Measurements from ENCODE around the gene SSBP3. TPM values are rescaled to one million over a fixed set of nuclear protein-coding genes. Genes with fewer than 3 reads are reported as not detected.

The SSBP3 gene
- total RNA-seq, 1 experiment from 2014 or later, result 37.5 TPM

GRCh38 chr1:54276617-54277450 lies 129.4 kb downstream of the SSBP3 start:
- Histone ChIP-seq H3K4me2 (ENCODE audit: low read length) (no peak overlapping the region), H3K4me3 (replicated peaks in 1 of 2; ENCODE audit: low read depth in 1 of 2, low read length in 2 of 2) (no peak overlapping the region), H4K20me1 (ENCODE audit: insufficient read depth) (no peaks in the 10 kb centered on the region), H3K27ac (ENCODE audit: low read depth, low read length) (no peak overlapping the region), H3K9ac (ENCODE audit: low read length) (no peak overlapping the region), H3K9me2 (ENCODE audit: insufficient read depth) (no peaks in the 10 kb centered on the region), H3K4me1 (ENCODE audit: control insufficient read depth in 1 of 2, insufficient read depth in 2 of 2, low read length in 2 of 2) (peaks cover 6 to 7% of the 10 kb centered on the region in 2 experiments; a peak in 3 of 4 replicates), H3K79me2 (ENCODE audit: insufficient read depth, low read length) (no peaks in the 10 kb centered on the region), H3K36me3 (ENCODE audit: control insufficient read depth in 1 of 2, insufficient read depth in 2 of 2, low read length in 2 of 2) (no peaks in the 10 kb centered on the region), H2AFZ (ENCODE audit: low read depth, low read length, poor library complexity, severe bottlenecking) (no peak overlapping the region), H3K27me3 (ENCODE audit: insufficient read depth, low read length) (no peaks in the 10 kb centered on the region), H3K9me3 (ENCODE audit: control insufficient read depth in 1 of 2, insufficient read depth in 1 of 2, low read depth in 1 of 2, low read length in 2 of 2) (no peaks in the 10 kb centered on the region)
- ChIA-PET POLR2A (no interaction called here), RAD21 (ENCODE audit: low non-redundant PET in 1 of 2, low total read pairs in 2 of 2, uncharacterized antibody in 2 of 2, unreplicated experiment in 2 of 2) (no interaction called here), CTCF (no interaction called here)
- DNase-seq (ENCODE audit: low read depth, low spot score), result no peak
- no TSS peak for BruUV-seq (replicated peaks)
- TF ChIP-seq SIN3A (IDR thresholded peaks at IDR 0.05; ENCODE audit: low read depth) (no peak), YY1 (IDR thresholded peaks at IDR 0.05; ENCODE audit: extremely low read depth, insufficient replicate concordance, low read depth, low read length) (no peak), EZH2 (IDR thresholded peaks at IDR 0.05) (no peak), EZH2phosphoT487 (IDR thresholded peaks at IDR 0.05; ENCODE audit: borderline replicate concordance) (no peak), JUND (IDR thresholded peaks at IDR 0.05) (no peak), CBX3 (IDR thresholded peaks at IDR 0.05; ENCODE audit: low read depth) (no peak), ELF1 (IDR thresholded peaks at IDR 0.05; ENCODE audit: borderline replicate concordance, low read depth) (no peak)
- TF ChIP-seq, protein P1, sequence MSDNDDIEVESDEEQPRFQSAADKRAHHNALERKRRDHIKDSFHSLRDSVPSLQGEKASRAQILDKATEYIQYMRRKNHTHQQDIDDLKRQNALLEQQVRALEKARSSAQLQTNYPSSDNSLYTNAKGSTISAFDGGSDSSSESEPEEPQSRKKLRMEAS (IDR thresholded peaks at IDR 0.05), result no peak
- TF ChIP-seq, protein P2, sequence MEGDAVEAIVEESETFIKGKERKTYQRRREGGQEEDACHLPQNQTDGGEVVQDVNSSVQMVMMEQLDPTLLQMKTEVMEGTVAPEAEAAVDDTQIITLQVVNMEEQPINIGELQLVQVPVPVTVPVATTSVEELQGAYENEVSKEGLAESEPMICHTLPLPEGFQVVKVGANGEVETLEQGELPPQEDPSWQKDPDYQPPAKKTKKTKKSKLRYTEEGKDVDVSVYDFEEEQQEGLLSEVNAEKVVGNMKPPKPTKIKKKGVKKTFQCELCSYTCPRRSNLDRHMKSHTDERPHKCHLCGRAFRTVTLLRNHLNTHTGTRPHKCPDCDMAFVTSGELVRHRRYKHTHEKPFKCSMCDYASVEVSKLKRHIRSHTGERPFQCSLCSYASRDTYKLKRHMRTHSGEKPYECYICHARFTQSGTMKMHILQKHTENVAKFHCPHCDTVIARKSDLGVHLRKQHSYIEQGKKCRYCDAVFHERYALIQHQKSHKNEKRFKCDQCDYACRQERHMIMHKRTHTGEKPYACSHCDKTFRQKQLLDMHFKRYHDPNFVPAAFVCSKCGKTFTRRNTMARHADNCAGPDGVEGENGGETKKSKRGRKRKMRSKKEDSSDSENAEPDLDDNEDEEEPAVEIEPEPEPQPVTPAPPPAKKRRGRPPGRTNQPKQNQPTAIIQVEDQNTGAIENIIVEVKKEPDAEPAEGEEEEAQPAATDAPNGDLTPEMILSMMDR (IDR thresholded peaks at IDR 0.05 in 2 of 3, conservative IDR thresholded peaks at IDR 0.05 in 1 of 3; ENCODE audit: borderline replicate concordance in 1 of 3, insufficient read depth in 1 of 3, low read depth in 2 of 3, low read length in 2 of 3), result no peak
- ATAC-seq, result no peak
- intact Hi-C loops (cut with micrococcal nuclease), result no loop called here
